GF-D8 (cell line): ENCODE measurements around the gene ASB16.
A peak's percentile ranks its signal among the peaks of the same experiment; 100 is the strongest.

Source experiments
- DNase-seq: peaks from one replicate; lab custom pipeline; 2025; lab: John Stamatoyannopoulos, UW

Gene ASB16

DNA sequence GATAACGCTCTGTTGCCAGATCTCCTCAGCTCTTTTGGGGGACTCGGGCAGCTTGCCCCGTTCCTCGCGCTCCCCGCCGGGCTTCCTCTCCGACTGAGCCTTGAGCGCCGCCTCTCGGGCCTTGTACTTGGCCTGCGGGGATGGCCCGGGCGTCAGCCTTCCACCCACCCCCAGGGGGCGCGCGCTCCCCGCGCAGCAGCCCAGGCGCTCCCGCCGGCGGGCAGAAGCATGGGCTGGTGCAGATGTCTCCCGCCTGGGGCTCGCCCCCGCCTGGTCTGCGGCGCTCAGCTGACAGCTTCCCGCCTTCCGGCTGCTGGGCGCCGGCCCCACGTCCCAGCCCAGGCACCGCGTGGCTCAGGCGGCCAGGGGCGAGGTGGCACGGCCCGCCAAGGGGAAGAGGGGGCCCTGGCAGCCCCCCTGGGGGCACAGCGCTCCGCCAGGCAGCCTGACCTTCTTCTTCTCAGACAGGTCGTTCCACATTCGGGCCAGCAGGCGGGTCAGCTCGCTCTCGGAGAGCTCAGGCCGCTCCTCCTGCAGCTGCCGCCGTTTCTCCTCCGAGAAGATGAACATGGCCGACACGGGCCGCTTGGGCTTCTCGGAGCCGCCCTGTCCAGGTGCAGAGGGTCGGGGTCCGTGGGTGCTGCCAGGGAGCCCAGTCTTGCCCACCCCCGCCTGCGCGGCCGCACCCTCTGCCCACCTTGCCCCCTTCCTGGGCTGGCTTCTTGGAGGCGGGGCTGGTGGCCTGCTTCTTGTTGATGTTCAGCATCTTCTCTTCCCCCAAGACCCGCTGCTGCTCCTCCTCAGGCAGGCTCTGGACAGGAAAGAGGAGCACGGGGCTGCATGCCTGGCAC, 40.1 kb downstream of the ASB16 start:
- peak; percentile 69 for DNase-seq

DNA sequence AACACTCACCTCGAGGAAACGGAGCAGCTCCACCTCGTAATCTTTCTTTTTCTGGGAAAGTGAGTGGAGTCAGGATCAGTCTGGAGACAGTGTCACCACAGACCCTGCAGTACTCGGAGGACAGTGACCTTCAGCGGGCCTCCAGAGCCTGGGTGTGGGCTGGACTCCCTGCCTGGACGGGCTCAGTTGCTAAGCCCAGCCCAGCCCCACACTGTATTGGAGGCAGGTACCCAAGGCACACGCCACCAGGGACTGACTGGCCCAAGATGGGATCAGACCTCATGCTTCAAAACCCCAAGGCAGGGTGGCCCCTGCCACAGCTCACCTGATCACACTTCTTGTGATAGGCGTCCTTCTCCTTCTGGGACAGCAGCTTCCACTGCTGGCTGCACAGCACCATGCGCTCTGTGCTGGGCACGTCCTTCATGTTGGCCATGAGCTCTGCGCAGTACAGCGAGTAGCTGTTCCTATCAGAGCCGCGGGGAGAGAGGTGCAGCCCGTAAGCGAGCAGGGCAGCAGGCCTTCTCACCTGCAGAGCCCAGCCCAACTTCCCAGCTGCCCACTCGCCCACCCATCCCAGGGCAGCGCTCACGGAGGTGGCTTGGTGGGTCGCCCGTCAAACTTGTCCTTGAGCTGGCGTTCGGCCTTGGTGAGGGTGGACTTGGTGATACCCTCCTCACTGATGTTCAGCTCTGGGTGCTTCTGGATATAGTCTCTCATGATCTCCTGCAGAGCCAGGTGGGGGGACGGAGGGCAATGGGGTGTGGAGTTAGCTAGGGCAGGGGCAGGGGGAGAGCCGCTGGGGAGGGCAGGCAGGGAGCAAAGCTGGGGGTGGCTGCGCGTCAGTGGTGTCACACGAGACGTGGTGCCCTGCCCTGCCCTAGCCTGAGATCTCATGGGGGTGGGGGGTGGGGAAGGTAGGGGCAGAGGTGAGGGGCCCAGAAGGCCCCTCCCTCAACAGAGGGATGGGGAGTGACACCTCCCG, 41.1 kb downstream of the ASB16 start:
- DNase-seq: no peak

DNA sequence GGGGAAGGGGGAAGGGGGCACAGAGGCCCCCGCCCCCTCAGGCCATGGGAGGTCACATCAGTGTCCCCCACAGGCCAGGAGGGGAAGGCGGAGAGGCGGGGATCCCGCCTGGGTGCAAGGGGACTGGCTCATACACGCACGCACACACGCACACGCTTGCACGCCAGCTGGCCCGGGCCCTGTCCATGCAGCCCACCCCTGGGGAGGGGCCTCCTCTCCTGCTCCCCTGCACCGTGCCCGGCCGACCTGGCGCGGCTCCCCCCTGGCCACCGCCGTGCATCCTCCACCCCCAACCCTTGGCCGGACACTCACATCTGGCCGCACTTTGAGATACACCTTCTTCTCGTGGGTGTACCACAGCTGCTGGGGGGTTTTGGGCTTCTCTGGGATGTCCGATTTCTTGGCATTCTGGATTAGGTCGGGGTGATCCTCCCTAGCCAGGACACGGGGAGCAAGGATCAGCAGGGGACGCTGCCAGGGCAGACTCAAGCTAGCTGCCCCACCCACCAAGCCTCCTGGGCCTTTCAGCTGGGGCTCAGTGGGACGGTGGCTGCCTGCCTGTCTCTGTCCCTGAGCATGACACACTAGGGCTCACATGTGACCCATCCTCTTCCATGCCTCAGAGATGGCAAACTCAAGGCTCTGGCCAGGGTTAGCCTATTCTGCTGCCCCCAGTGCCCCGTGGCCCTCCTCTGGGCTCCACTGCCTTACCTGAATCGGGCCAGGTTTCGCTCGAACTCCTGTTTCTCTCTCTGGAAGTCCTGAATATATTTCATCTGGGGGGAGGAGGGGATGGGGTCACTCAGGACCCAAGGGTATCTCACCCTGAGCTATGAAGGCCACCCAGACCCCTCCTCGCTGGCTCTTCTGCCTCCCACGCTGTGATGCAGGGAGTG, 42.3 kb downstream of the ASB16 start:
- DNase-seq: no peak

DNA sequence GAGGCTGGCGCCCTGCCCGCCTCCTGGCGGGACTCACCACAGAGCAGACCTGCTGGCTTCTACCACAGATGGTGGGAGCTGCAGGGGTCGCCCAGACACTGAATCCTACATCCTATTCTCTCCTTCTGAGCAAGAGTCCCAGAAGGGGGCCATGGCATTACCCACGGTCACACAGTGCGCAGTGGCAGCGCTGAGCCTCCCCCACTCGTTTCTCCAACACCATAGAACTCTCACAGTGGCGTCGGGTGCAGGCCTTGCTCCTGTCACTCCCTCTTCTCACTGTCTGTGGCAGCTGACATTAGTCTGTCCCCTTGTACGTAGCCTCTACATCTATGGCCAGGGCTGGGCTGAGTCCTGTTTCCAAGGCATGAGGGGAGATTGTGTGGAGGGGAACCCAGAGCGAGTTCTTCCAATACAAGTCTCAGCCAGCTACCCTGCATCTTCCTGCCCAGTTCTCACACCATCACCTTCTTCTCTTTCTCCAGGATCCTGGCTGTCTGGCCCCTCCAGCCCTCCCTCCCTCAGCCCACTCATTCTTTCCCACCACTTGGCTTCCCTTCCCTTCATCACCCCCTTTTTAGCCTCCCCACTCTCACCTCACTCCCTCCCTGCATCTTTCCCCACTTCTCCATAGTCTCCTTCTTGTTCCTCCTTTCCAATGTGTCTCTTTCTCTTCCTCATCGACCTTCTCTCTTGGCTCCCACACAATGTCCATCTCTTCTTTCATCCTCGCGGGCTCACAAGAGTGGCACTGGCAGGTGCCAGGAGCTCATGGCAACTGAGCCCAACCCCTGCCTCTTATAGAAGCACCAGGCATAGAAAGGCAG, 43.1 kb downstream of the ASB16 start:
- no peak for DNase-seq

GRCh38 chr17:44214230-44214494, 43.7 kb downstream of the ASB16 start:
- DNase-seq: no peak

GRCh38 chr17:44214896-44215295, 44.4 kb downstream of the ASB16 start:
- DNase-seq: no peak

- no peak for DNase-seq
Observed at GRCh38 chr17:44216173-44216572, 45.7 kb downstream of the ASB16 start.

GRCh38 chr17:44216694-44217093, 46.2 kb downstream of the ASB16 start:
- DNase-seq: no peak

DNA sequence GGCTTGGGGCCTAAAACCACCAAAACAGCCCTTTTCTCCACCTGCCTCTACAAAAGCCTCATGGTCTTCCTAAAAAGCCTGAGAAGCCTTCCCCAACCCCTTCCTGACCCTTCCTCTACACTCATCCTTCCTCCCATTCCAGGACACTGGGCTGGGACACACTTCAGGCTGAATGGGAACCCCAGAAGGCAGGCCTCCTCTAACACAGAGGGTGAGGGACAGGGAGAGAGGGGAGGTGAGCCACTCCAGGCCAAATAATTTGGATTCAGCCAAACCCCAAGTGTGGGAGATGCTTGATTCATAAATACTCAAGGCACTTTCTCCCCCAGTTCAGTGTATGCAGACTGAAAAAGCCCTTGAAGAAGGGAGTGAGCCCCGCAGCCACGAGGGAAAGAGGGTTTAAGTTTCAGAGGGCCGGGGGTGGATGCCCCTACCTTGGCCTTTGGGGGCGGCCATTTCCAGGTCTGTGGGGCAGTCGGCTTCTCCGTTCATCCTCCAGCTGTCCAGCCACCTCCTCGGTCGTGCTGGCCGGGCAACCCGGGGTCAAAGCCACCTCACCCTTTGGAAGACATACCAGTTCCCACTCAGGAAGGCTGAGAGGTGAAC, 47.3 kb downstream of the ASB16 start:
- no peak for DNase-seq

DNA sequence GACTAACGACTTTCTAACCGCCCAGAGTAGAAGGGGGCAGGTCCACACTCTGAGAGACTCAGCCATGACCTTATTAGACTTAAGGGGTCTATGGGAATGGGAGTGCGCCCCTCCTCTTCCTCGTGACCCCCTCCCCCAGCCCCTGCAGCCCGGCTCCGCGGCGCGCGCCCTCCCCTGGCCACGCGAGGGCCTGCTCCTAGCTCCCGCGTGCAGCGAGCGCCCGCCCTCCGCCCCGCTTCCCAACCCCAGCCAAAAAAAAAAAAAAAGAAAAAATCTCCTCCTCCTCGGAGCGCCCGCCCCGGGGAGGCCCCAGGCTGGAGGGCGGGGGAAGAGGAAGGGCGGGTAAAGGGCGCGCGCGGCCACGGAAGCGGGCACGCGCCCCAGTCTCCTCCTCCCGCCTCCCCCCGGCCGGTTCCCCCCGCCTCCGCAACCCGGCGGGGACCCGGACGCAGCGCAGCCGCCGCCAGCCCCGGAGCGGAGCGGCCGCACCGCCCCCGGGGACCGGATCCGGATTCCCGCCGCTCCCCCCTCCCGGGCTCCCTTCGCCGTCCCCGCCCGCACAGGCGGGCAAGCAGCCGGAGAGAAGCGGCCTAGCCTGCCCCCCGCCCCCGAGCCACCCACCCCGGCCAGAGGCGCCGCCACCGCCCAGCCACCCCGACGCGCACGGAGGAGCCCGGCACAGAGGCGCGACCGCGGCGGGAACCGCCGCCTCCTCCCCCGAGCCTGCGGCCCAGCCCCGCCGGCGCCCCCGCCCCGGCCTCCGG, 48.0 kb downstream of the ASB16 start:
- DNase-seq: peak; percentile 74

- peak; percentile 17 for DNase-seq
Observed at GRCh38 chr17:44219108-44219615, 48.7 kb downstream of the ASB16 start.

DNA sequence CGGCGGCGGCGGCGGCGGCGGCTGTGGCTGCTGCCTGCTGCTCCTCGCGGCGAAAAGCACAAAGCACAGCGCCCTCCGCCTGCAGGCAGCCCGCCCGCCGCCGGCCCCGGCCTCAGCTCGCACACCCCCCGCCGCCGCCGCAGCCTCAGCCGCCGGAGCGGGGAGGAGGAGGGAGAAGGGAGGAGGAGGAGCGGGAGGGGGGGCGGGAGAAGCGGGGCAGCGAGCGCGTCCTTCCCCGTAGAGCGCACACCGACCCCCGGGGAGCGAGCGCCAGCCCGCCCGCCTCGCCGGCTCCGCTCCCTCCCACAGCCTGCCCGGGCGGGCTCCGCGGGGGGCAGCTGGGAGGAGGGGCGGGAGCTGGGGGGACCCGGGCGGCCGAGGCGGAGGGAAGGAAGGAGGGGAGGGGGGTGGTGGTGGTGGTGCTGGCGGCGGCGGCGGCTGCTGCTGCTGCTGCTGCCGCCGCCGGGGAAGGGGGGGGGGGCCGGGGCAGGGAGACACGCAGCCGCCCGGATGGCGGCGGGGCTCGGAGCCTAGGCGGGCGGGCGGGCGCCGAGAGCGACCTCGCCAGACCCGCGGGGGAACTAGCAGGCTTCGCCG, 49.2 kb downstream of the ASB16 start, which contains the start of gene UBTF:
Gene UBTF, minus strand, starts transcription at position 60 of the 597 bp plus-strand sequence. CDS start 1,446 bp downstream, outside the sequence.
- peak; percentile 4 for DNase-seq

DNA sequence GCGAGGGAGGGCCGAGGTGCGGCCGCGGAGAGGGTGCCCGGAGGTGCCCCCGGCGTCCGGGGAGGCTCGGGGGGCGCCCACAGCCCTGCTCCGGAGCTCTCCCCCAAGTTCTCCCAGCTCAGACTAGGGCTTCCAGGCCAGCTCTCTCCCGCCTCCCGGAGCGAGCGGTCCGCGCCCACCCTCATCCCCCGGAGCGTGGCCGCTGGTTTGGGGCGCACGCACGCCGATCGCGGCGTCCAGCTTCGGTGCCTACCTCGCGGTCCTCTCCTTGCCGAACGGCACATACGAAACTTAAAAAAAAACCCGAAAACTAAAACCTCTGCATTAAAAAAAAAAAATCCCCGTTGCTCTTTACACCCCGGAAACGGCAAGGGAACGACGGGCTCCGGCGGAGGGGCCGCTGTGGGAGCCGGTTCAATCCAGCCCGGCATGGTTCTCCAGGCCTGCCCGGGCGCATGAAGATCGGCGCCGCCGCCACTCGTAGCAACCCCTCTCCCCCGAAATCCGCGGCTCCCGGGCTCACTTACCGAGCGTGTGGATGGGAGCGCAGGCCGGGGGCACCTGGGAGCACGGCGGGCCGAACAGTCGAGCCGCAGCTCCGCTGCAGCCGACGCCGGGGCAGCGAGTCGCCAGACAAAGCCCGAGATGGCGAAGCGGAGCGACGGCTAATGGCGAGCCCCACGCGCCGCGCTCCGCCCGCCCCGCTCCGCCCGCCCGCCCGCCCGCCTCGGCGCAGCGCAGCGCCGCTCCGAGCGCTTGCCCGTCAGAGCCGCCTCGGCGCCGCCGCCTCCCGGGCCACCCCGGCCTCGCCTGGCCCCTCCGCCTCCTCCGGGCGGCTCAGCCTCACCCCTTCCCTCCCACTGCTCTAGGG, 49.9 kb downstream of the ASB16 start:
- peak; percentile 46 for DNase-seq

- peak; percentile 53 for DNase-seq
Observed at GRCh38 chr17:44221084-44221861, 50.8 kb downstream of the ASB16 start.

DNA sequence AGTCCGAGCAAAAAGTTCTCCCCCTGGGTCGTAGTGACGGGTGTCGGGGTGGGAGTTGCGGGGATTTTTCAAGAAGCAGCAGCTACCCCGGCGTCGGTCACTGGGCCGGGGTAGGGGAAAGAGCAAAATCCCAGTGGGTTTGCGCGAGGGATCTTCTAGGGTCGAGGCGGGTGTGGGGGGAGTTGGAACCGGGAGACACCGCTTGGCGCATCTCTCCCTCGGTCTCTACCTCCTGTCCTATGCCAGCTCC, 51.3 kb downstream of the ASB16 start:
- DNase-seq: no peak

- peak; percentile 3 for DNase-seq
Observed at GRCh38 chr17:44222112-44222869, 51.8 kb downstream of the ASB16 start.

- DNase-seq: no peak
Observed at GRCh38 chr17:44223541-44224071, 53.1 kb downstream of the ASB16 start.
